ENCODE measurements around the gene RAD51B. TPM values are rescaled to one million over a fixed set of nuclear protein-coding genes. Genes with fewer than 3 reads are reported as not detected.

The RAD51B gene
- total and polyA plus RNA-seq, 8 donors, result 1.8 to 30.7 (median 15.3) TPM

DNA sequence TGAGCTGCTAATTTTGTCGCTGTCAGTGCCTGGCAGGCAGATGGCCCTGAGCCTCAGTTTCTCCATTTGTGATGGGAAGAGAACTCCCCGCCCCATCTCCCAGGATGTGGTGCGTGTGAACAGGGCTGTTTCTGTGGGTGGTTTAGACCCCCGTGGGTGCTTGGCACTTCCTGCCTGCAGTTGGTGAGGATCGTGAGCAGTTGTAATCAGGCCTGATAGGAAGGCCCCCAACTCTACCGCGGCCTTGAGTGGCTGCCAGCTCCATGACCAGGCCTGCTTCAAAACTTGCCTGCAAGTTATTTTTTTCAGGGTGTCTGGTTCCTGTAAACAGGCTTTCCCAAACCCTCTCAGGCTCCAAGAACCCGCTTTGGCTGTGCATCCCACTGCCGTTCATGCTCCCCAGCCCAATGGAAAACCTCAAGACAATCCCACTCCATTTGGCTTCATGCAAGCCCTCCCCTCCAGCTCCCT is 834.9 kb downstream of the RAD51B start:
- no peaks in the 10 kb centered on the region for H3K36me3 ChIP-seq
- intact Hi-C loops (cut with DNase I; ENCODE audit: low total_unique reads), result no loop called here
- no peak for TF ChIP-seq POLR2AphosphoS5 (IDR thresholded peaks at IDR 0.05)
- TF ChIP-seq, protein P1, sequence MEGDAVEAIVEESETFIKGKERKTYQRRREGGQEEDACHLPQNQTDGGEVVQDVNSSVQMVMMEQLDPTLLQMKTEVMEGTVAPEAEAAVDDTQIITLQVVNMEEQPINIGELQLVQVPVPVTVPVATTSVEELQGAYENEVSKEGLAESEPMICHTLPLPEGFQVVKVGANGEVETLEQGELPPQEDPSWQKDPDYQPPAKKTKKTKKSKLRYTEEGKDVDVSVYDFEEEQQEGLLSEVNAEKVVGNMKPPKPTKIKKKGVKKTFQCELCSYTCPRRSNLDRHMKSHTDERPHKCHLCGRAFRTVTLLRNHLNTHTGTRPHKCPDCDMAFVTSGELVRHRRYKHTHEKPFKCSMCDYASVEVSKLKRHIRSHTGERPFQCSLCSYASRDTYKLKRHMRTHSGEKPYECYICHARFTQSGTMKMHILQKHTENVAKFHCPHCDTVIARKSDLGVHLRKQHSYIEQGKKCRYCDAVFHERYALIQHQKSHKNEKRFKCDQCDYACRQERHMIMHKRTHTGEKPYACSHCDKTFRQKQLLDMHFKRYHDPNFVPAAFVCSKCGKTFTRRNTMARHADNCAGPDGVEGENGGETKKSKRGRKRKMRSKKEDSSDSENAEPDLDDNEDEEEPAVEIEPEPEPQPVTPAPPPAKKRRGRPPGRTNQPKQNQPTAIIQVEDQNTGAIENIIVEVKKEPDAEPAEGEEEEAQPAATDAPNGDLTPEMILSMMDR (IDR thresholded peaks at IDR 0.05), result no peak
- peak overlapping the region in 4 of 5 donors; percentile 77 to 91 (median 82) for H3K27ac ChIP-seq
- no peaks in the 10 kb centered on the region for H3K9me3 ChIP-seq
- peaks cover 28 to 75% (median 45%) of the 10 kb centered on the region in 4 donors for H3K4me1 ChIP-seq
- WGBS, 5 donors, result 39 to 61% (median 55%) methylated on average over 6 to 9 of the region's 9 CpGs
- no peak overlapping the region for H3K4me3 ChIP-seq
- H3K27me3 ChIP-seq, result no peaks in the 10 kb centered on the region
- DNase-seq, result no peak

DNA sequence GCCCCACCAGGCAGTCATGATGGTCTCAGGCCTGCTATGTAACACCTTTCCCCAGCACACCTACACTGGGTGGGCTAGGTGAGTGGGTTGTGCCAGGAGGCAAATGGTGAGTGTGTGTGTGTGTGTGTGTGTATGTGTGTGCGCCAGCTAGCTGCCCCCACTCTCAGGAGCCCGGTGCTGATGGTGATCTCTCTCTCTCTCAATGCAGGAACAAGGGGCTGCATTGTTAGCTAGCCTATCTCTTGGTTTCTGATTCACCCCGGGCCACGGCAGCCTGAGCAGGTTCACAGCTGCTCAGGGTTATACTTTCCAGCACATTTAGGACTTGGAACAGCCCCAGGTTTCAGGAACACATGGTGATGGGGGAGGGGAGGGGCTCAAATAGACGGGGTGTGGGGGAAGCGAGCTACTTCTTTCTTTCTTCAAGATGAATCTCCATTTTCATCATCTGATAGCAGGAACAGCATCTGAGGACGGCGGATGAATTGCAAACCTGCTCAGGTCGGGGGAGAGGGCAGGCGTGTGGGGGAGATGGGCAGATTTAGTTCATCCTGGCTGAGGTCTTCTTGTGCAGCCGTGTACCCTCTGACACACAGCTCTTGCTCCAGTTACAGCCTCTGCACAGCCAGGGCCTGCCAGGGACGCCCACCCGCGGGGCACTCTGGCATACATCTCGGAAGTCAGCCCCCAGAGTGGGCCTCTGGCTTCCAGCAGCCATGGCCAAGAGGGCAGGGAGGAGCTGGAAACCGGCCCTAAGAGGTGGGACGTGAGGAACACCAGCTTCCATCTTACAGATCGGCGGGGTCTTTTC is 835.6 kb downstream of the RAD51B start:
- H3K36me3 ChIP-seq, result no peaks in the 10 kb centered on the region
- H3K4me1 ChIP-seq, result peaks cover 33 to 81% (median 49%) of the 10 kb centered on the region in 4 donors
- intact Hi-C loops (cut with DNase I; ENCODE audit: low total_unique reads), result no loop called here
- 56 to 67% (median 64%) methylated on average over 14 to 19 of the region's 19 CpGs for WGBS, 5 donors
- peak overlapping the region in 4 of 5 donors; percentile 77 to 91 (median 82) for H3K27ac ChIP-seq
- no peaks in the 10 kb centered on the region for H3K27me3 ChIP-seq
- H3K9me3 ChIP-seq, result no peaks in the 10 kb centered on the region
- no peak for TF ChIP-seq POLR2AphosphoS5 (IDR thresholded peaks at IDR 0.05)
- TF ChIP-seq, protein P1 (IDR thresholded peaks at IDR 0.05), result no peak
- no peak for TF ChIP-seq POLR2A (IDR thresholded peaks at IDR 0.05)
- no peak for TF ChIP-seq EP300 (IDR thresholded peaks at IDR 0.05)
- DNase-seq, result peak in 1 of 2 donors; percentile 84
- H3K4me3 ChIP-seq, result no peak overlapping the region

DNA sequence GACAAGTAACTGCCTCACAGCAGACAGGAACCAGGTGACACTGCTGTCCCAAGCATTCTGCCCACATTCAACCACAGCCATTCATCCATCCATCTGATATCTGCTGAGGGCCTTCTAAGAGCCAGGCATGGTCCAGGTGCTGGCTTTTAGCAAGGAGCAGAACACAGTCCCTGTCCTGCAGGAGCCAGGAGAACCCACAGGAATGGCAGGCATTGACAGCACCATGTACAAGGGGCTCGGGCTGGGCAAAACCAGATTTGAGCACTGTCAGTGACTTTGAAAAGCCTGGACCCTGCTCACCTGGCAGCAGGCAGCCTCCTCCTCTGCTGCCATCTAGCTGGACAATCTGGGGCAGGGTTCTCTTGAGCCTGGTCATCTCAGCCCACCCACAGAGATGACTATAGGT is 836.3 kb downstream of the RAD51B start:
- H3K27me3 ChIP-seq, result no peaks in the 10 kb centered on the region
- H3K4me1 ChIP-seq, result peaks cover 33 to 78% (median 45%) of the 10 kb centered on the region in 4 donors
- H3K4me3 ChIP-seq, result no peak overlapping the region
- no peaks in the 10 kb centered on the region for H3K36me3 ChIP-seq
- H3K27ac ChIP-seq, result peak overlapping the region in 3 of 5 donors; percentile 78 to 91 (median 86)
- whole genome bisulfite sequencing, 5 donors, result 71 to 91% (median 83%) methylated on average over 1 of the region's 1 CpG
- no peak for DNase-seq
- TF ChIP-seq, protein P1 (IDR thresholded peaks at IDR 0.05), result peak in 2 of 7 experiments; percentile 19 to 21
- no peak for TF ChIP-seq POLR2AphosphoS5 (IDR thresholded peaks at IDR 0.05)
- no peaks in the 10 kb centered on the region for H3K9me3 ChIP-seq
- intact Hi-C loops (cut with DNase I; ENCODE audit: low total_unique reads), result no loop called here

DNA sequence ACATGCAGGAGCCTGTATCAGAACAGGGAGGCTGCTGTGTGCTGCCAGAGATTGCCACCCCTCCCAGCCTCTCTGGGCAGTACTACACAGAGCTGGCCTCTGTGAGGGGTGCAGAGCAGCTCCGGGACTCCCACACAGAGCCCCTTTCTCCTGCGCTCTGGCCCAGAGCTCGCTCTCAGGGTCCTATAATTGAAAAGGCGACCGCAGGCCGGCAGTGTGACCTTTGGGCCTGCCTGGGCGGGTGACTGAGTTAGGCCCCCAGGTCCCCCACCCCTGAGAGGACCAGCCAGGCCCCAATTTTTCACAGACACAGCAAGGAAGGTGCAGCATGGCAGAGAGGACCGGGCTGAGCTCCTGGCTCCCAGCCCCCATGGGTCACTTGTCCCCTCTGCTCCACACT is 836.9 kb downstream of the RAD51B start:
- intact Hi-C loops (cut with DNase I; ENCODE audit: low total_unique reads), result no loop called here
- H3K27ac ChIP-seq, result peak overlapping the region in 2 of 5 donors; percentile 86 to 91

More for the DNA sequence above, 836.9 kb downstream of the RAD51B start:
- Histone ChIP-seq H3K27me3 (no peaks in the 10 kb centered on the region), H3K4me1 (peaks cover 33 to 72% (median 42%) of the 10 kb centered on the region in 4 donors), H3K9me3 (no peaks in the 10 kb centered on the region), H3K36me3 (no peaks in the 10 kb centered on the region), H3K4me3 (no peak overlapping the region)
- WGBS, 5 donors, result 92 to 99% (median 98%) methylated on average over 6 to 8 of the region's 8 CpGs
- no peak for TF ChIP-seq POLR2A (IDR thresholded peaks at IDR 0.05)
- no peak for TF ChIP-seq POLR2AphosphoS5 (IDR thresholded peaks at IDR 0.05)
- no peak for TF ChIP-seq EP300 (IDR thresholded peaks at IDR 0.05)
- TF ChIP-seq, protein P1 (IDR thresholded peaks at IDR 0.05), result no peak
- no peak for DNase-seq
